H1 (cell line): ENCODE measurements around the gene CBFB. TPM values are rescaled to one million over a fixed set of nuclear protein-coding genes. Genes with fewer than 3 reads are reported as not detected.
"Not testable (repeated sequence)": the region's sequence is repeated elsewhere in the genome, so short reads cannot be mapped to it uniquely, and the experiment has no call there.

Experiments used
- CTCF ChIA-PET: fragments of 300-600 bp; sonication (Branson Sonifier 250); formaldehyde crosslinking; loops from one replicate; lab custom pipeline; 2021; ENCODE audit not compliant: partially characterized antibody; lab: Charles Lee
- POLR2A ChIA-PET: fragments of 300-600 bp; sonication (Branson Sonifier 250); formaldehyde crosslinking; loops from one replicate; lab custom pipeline; 2021; ENCODE audit warnings: inconsistent platforms; ENCODE audit not compliant: partially characterized antibody; lab: Charles Lee
- DNase-seq, 2 experiments: peaks; one replicate each; pipeline versions ENCODE4 v3.0.0 to v3.0.0-alpha.2; 2010 to 2022; ENCODE audit warnings: low spot score in 2 of 2, low read depth in 1 of 2, mixed read lengths in 1 of 2
- FAIRE-seq: peaks from 2 replicates; lab custom pipeline; 2011; peaks lifted over from hg19 to GRCh38; lab: Jason Lieb, UNC
- H2AFZ ChIP-seq: 2 replicates; pipeline ENCODE4 v1.8.1; 2012; ENCODE audit warnings: low read length, inconsistent platforms
- H2AK5ac ChIP-seq: 2 replicates; pipeline ENCODE4 v1.6.1; 2013; ENCODE audit warnings: low read depth, low read length
- H2BK120ac ChIP-seq: replicated peaks from 2 replicates; pipeline ENCODE3; 2013; ENCODE audit warnings: low read depth, low read length, inconsistent platforms
- H2BK12ac ChIP-seq: 2 replicates; pipeline ENCODE4 v1.6.1; 2013; ENCODE audit warnings: low read depth, low read length
- H2BK15ac ChIP-seq: 2 replicates; pipeline ENCODE4 v1.6.1; 2013; ENCODE audit warnings: low read length
- H2BK20ac ChIP-seq: 2 replicates; pipeline ENCODE4 v1.6.1; 2013; ENCODE audit warnings: low read length
- H2BK5ac ChIP-seq: 2 replicates; pipeline ENCODE4 v1.6.1; 2013; ENCODE audit warnings: low read depth, low read length
- H3K14ac ChIP-seq: 2 replicates; pipeline ENCODE4 v1.6.1; 2013; ENCODE audit warnings: inconsistent platforms; ENCODE audit not compliant: insufficient read length
- H3K18ac ChIP-seq: 2 replicates; pipeline ENCODE4 v1.6.1; 2013; ENCODE audit warnings: low read length; ENCODE audit errors: extremely low read depth
- H3K23ac ChIP-seq: 2 replicates; pipeline ENCODE4 v1.6.1; 2013; ENCODE audit warnings: inconsistent platforms; ENCODE audit not compliant: insufficient read length
- H3K23me2 ChIP-seq: 2 replicates; pipeline ENCODE4 v1.6.1; 2013; ENCODE audit warnings: low read depth, low read length
- H3K27ac ChIP-seq: 2 replicates; pipeline ENCODE4 v1.6.1; 2011; ENCODE audit warnings: low read depth, low read length, inconsistent platforms
- H3K27me3 ChIP-seq, 4 experiments: replicated peaks in 1 of 4; 1 replicate in 1 of 4; 2 replicates in 3 of 4; pipeline versions ENCODE4 v1.6.1 to v1.8.1; 2011 to 2013; ENCODE audit warnings: low read length in 3 of 4, mild to moderate bottlenecking in 3 of 4, inconsistent platforms in 2 of 4, mixed read lengths in 2 of 4, moderate library complexity in 1 of 4; ENCODE audit not compliant: control insufficient read depth in 3 of 4, insufficient read depth in 3 of 4; ENCODE audit errors: extremely low read depth in 1 of 4
- H3K36me3 ChIP-seq, 4 experiments: 2 replicates each; pipeline versions ENCODE4 v1.6.1 to v1.8.1; 2011 to 2013; ENCODE audit warnings: mild to moderate bottlenecking in 4 of 4, low read length in 3 of 4, moderate library complexity in 2 of 4, control low read depth in 1 of 4, inconsistent platforms in 1 of 4; ENCODE audit not compliant: insufficient read depth in 4 of 4, control insufficient read depth in 2 of 4
- H3K4ac ChIP-seq: replicated peaks from 2 replicates; pipeline ENCODE3; 2013; ENCODE audit warnings: low read length, low read depth, mixed read lengths, inconsistent platforms; ENCODE audit not compliant: insufficient read length
- H3K4me1 ChIP-seq, 4 experiments: replicated peaks in 1 of 4; 1 replicate in 1 of 4; 2 replicates in 3 of 4; pipeline versions ENCODE4 v1.6.1 to v1.8.1; 2011 to 2013; ENCODE audit warnings: low read length in 3 of 4, inconsistent platforms in 2 of 4, mixed read lengths in 1 of 4; ENCODE audit not compliant: insufficient read depth in 4 of 4, control insufficient read depth in 3 of 4
- H3K4me2 ChIP-seq, 2 experiments: 2 replicates each; pipeline versions ENCODE4 v1.6.1 to v1.8.1; 2011 to 2013; ENCODE audit warnings: low read depth in 2 of 2, low read length in 2 of 2, control low read depth in 1 of 2, inconsistent platforms in 1 of 2, mild to moderate bottlenecking in 1 of 2; ENCODE audit not compliant: insufficient read depth in 1 of 2
- H3K4me3 ChIP-seq, 4 experiments: fragments of 200-600, 300-600 bp in 1 of 4; sonication (generic), shearing (Covaris generic), sonication (Bioruptor Twin) in 1 of 4; 2 replicates each; pipeline versions ENCODE4 v1.5.1 to v1.8.1; 2011 to 2016; ENCODE audit warnings: low read length in 4 of 4, low read depth in 3 of 4, control low read depth in 2 of 4, inconsistent platforms in 2 of 4, mild to moderate bottlenecking in 2 of 4, mixed read lengths in 1 of 4, moderate library complexity in 1 of 4; ENCODE audit not compliant: insufficient read depth in 2 of 4; ENCODE audit errors: extremely low read depth in 1 of 4
- H3K56ac ChIP-seq: replicated peaks from 2 replicates; pipeline ENCODE3; 2013; ENCODE audit warnings: low read depth, mild to moderate bottlenecking, mixed read lengths, low read length, inconsistent platforms; ENCODE audit not compliant: insufficient read length
- H3K79me1 ChIP-seq: 2 replicates; pipeline ENCODE4 v1.6.1; 2013; ENCODE audit warnings: low read depth, low read length, control low read depth
- H3K79me2 ChIP-seq, 2 experiments: 2 replicates each; pipeline versions ENCODE4 v1.6.1 to v1.8.1; 2012 to 2013; ENCODE audit warnings: low read length in 2 of 2, mild to moderate bottlenecking in 2 of 2, inconsistent platforms in 1 of 2; ENCODE audit not compliant: insufficient read depth in 2 of 2, control insufficient read depth in 1 of 2
- H3K9ac ChIP-seq, 4 experiments: replicated peaks in 1 of 4; 1 replicate in 1 of 4; 2 replicates in 3 of 4; pipeline versions ENCODE4 v1.6.1 to v1.8.1; 2011 to 2013; ENCODE audit warnings: low read depth in 3 of 4, low read length in 3 of 4, control low read depth in 2 of 4, mild to moderate bottlenecking in 2 of 4, moderate library complexity in 2 of 4, inconsistent platforms in 1 of 4; ENCODE audit errors: extremely low read depth in 1 of 4
- H3K9me3 ChIP-seq, 2 experiments: 2 replicates each; pipeline versions ENCODE4 v1.6.1 to v1.8.1; 2012 to 2013; ENCODE audit warnings: mild to moderate bottlenecking in 2 of 2, moderate library complexity in 2 of 2, control low read depth in 1 of 2, inconsistent platforms in 1 of 2, low read depth in 1 of 2, low read length in 1 of 2, mixed read lengths in 1 of 2; ENCODE audit not compliant: insufficient read depth in 2 of 2
- H4K20me1 ChIP-seq, 2 experiments: replicated peaks in 1 of 2; 2 replicates each; pipeline versions ENCODE3 to v1.8.1; 2011 to 2013; ENCODE audit warnings: inconsistent platforms in 2 of 2, low read length in 2 of 2, mild to moderate bottlenecking in 1 of 2; ENCODE audit not compliant: insufficient read depth in 2 of 2, control insufficient read depth in 1 of 2
- H4K5ac ChIP-seq: 2 replicates; pipeline ENCODE4 v1.6.1; 2013; ENCODE audit warnings: low read length, low read depth, mixed read lengths, inconsistent platforms; ENCODE audit not compliant: insufficient read length
- H4K8ac ChIP-seq: 2 replicates; pipeline ENCODE4 v1.8.0; 2013; ENCODE audit warnings: mild to moderate bottlenecking, moderate library complexity, low read length, inconsistent platforms; ENCODE audit not compliant: insufficient read depth; ENCODE audit errors: extremely low read depth
- H4K91ac ChIP-seq: replicated peaks from 2 replicates; pipeline ENCODE3; 2013; ENCODE audit warnings: low read length, mixed read lengths, inconsistent platforms; ENCODE audit not compliant: insufficient read length
- WGBS, 2 experiments: shearing (Covaris generic) in 1 of 2; methylation state at CpG; one replicate each; pipeline versions ENCODE4 v1.1.6 to v1.1.7; 2013 to 2015; ENCODE audit warnings: low lambda C conversion rate in 2 of 2, mixed read lengths in 2 of 2, inconsistent platforms in 1 of 2, low coverage in 1 of 2, missing lambda C conversion rate in 1 of 2; ENCODE audit not compliant: insufficient replicate concordance in 2 of 2, insufficient coverage in 1 of 2, insufficient read length in 1 of 2; ENCODE audit errors: extremely low coverage in 1 of 2, missing lambda C conversion rate in 1 of 2; 5-methylcytosine and 5-hydroxymethylcytosine counted together
- polyA plus RNA-seq, 7 experiments: library from polyadenylated mRNA; depleted of rRNA in 3 of 7; stranded (reverse) in 5 of 7; unstranded in 2 of 7; fragments of >200 nt in 5 of 7; fragments of 200-250 nt in 2 of 7; gene quantifications; 1 replicate in 5 of 7; 2 replicates in 1 of 7; 4 replicates in 1 of 7; pipeline versions ENCODE4 v1.2.1 to v1.2.3, GENCODE V29; 2011 to 2013; ENCODE audit warnings: missing spikeins in 2 of 7, mixed read lengths in 2 of 7
- total RNA-seq: library from RNA; stranded (reverse); fragmentation: NEBNext Ultra II Directional; extraction: Animal tissue kit (Norgen Biotek cat#: 25700); gene quantifications from 2 replicates; pipeline ENCODE4 v1.2.1, GENCODE V29; 2021

CBFB gene
- total and polyA plus RNA-seq, 2 of the 8 experiments (the other 6 are each of a cell fraction or from before 2014, with no cell fraction given) = 11.5 to 31.6 TPM

- CTCF ChIA-PET, DNase-seq, H3K23ac ChIP-seq, H3K23me2 ChIP-seq, H3K4me1 ChIP-seq, H2AK5ac ChIP-seq, H4K5ac ChIP-seq, H3K9ac ChIP-seq, H3K56ac ChIP-seq, H2BK20ac ChIP-seq, H4K91ac ChIP-seq, H3K27me3 ChIP-seq, H3K18ac ChIP-seq, H2BK5ac ChIP-seq, H2BK120ac ChIP-seq, H3K79me2 ChIP-seq, H3K4me2 ChIP-seq, POLR2A ChIA-PET, H3K27ac ChIP-seq, H2BK15ac ChIP-seq, H3K4ac ChIP-seq, H2BK12ac ChIP-seq, H3K14ac ChIP-seq, H3K4me3 ChIP-seq, H4K8ac ChIP-seq, FAIRE-seq, H3K79me1 ChIP-seq, H3K9me3 ChIP-seq, H2AFZ ChIP-seq, H4K20me1 ChIP-seq: not testable (repeated sequence)
- peaks cover 0 to 14% (median 8%) of the 10 kb centered on the region in 4 experiments; a peak in 5 of 8 replicates for H3K36me3 ChIP-seq
- WGBS, 2 experiments = 94% methylated on average over 5 of the region's 5 CpGs; no CpG with 5 or more reads in 1 of the 2 experiments
These were observed 93.8 kb downstream of the CBFB start for GRCh38 chr16:67122799-67123198.
